ENCODE measurements around the gene GP2.

- TF ChIP-seq EGR1 (IDR thresholded peaks at IDR 0.05) (no peak), RAD21 (IDR thresholded peaks at IDR 0.05; ENCODE audit: low read depth) (no peak), CREB1 (IDR thresholded peaks at IDR 0.05; ENCODE audit: low read depth) (no peak)
- TF ChIP-seq, protein P1, sequence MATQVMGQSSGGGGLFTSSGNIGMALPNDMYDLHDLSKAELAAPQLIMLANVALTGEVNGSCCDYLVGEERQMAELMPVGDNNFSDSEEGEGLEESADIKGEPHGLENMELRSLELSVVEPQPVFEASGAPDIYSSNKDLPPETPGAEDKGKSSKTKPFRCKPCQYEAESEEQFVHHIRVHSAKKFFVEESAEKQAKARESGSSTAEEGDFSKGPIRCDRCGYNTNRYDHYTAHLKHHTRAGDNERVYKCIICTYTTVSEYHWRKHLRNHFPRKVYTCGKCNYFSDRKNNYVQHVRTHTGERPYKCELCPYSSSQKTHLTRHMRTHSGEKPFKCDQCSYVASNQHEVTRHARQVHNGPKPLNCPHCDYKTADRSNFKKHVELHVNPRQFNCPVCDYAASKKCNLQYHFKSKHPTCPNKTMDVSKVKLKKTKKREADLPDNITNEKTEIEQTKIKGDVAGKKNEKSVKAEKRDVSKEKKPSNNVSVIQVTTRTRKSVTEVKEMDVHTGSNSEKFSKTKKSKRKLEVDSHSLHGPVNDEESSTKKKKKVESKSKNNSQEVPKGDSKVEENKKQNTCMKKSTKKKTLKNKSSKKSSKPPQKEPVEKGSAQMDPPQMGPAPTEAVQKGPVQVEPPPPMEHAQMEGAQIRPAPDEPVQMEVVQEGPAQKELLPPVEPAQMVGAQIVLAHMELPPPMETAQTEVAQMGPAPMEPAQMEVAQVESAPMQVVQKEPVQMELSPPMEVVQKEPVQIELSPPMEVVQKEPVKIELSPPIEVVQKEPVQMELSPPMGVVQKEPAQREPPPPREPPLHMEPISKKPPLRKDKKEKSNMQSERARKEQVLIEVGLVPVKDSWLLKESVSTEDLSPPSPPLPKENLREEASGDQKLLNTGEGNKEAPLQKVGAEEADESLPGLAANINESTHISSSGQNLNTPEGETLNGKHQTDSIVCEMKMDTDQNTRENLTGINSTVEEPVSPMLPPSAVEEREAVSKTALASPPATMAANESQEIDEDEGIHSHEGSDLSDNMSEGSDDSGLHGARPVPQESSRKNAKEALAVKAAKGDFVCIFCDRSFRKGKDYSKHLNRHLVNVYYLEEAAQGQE (IDR thresholded peaks at IDR 0.05; ENCODE audit: low read depth), result no peak
These were observed 9.6 kb upstream of the GP2 start for GRCh38 chr16:20336955-20337354.

Data from Ishikawa (cell line).